Measurements from ENCODE around the gene SPTBN5.

The SPTBN5 gene

GRCh38 chr15:41809121-41809520 is 84.7 kb downstream of the SPTBN5 start:
- no peak for DNase-seq (ENCODE audit: low read depth in 1 of 2, low spot score in 1 of 2)

DNA sequence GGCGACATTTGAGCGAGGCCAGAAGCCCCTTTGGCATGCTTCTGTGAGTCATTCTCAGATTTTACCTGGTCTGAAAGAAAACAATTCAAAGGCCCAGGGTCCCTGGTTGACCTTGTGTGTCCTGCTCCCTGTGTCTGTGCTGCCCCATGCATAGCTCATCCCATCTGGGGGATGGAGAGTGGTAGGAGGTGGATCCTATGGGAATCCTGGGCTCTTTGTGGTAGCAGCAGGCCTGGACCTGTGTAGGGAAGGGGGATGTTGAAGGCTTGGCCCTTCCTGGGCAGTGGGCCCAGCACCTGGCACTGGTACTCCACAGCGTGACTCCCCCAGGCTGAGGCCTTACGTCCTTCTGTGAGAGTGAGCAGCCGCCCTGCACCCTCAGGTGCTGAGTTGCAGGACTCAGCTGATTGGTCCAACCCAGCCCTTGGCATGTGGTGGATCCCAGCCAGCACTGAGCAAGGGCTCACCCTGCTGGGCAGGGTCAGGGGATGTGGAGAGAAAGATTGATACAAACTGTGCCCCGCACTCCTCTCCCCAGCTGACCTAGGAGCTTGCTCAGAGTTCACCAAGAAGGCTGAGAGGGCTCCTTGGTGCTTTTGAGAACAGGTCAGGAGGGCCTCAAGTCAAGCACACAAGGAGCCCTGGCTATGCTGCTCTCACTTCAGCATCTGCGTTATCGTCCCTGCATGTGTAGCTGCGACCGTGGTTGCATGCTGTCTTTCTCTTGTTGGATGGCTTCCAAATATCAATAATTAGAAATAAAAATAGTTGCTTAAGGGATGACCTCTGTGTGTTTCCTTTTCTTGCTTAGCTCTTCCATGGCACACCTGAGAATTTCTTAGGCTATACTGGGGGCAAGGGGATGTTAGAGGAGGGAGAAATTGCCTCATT is 87.3 kb downstream of the SPTBN5 start:
- DNase-seq (ENCODE audit: low read depth in 1 of 2, low spot score in 1 of 2), result no peak

DNA sequence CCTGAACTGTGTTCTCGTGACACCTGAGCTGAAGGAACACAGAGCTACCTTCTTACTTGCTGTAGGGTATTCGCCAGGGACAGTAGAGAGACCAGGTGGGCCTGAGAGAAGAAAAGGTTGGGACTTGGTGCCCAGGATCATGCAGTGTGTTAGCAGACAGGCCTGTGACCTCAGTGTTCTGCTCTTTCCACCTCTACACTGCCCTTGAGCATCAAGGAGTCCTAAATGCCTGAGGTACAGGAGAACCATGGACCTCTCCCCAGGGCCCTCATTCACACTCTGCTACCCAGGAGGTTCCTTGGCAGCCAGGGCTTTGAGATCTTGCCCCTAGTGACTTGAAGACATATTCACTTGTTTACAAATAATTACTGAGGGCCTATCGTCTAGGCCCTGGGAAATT is 88.1 kb downstream of the SPTBN5 start:
- no peak for DNase-seq (ENCODE audit: low read depth in 1 of 2, low spot score in 1 of 2)

DNA sequence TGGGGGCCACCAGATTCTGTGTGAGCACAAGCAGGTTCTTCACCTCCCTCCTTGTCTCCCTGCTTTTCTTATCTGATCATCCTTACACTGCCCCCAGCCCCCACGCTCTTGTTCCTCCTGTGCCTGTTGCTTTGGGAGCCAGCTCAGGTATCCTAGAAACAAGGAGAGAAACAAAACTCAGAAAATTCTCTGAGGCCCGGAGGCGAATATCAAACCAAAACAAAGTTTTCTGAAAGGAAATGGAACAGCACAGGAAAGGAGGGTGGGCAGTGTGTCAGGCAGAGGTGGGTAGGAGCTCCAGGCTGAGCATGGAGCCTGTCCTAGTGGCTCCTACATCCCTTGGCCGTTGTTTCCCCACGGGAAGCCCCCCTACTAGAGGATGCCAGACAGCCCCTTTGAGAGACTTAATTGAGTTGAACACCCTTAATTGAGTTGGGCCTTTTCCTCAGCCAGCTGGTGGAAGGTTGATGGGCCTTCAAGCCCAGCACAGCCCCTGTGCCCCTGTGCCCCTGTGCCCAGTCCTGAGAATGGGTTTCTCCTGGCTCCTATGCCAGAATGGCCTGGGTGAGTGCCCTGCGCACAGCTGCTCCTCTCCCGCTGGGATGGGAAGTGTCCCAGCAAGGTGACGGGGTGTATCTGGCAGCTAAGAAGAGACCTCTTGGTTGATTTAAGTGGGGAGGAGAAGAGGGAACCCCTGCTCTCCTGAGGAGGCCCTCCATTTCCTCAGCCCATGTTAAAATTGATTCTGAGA is 88.8 kb downstream of the SPTBN5 start:
- DNase-seq (ENCODE audit: low read depth in 1 of 2, low spot score in 1 of 2), result no peak

DNA sequence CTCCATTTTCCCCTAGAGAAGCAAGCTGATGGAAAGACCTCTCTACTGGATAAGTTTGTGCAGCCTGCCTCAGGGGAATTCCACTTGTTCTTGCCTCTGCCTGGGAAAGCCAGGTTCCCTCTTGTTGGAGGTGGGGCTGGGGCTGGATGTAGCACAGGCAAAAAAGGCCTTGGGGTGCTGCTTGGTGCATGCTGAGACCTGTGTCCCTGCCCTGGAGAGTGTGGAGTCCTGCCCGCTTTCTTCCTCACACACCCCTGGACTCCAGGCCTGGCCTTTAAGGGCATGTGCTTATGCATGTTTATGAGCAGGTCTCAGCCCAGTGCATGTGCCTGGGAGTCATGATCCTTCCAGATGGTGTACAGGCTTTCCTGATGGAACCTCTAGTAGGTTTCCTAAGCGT is 89.5 kb downstream of the SPTBN5 start:
- DNase-seq (ENCODE audit: low read depth in 1 of 2, low spot score in 1 of 2), result no peak

DNA sequence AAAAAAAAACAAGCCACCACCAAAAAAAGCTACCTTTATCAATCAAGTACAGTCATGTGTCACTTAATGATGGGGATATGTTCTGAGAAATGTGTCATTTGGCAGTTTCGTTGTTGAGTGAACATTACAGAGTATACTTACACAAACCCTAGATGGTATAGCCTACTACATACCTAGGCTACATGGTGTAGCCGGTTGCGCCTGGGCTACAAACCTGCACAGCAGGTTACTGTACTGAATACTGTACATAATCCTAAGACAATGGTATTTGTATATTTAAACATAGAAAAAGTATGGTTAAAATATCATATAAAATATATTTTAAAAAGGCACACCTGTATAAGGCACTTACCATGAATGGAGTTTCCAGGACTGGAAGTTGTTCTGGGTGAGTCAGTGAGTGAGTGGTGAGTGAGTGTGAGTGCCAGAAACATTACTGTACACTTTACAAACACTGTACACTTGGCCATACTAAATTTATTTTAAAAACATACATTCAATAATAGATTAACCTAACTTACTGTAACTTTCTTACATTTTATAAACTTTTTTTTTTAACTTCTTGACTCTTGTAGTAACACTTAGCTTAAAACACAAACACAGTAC is 91.9 kb downstream of the SPTBN5 start:
- DNase-seq (ENCODE audit: low read depth in 1 of 2, low spot score in 1 of 2), result no peak

DNA sequence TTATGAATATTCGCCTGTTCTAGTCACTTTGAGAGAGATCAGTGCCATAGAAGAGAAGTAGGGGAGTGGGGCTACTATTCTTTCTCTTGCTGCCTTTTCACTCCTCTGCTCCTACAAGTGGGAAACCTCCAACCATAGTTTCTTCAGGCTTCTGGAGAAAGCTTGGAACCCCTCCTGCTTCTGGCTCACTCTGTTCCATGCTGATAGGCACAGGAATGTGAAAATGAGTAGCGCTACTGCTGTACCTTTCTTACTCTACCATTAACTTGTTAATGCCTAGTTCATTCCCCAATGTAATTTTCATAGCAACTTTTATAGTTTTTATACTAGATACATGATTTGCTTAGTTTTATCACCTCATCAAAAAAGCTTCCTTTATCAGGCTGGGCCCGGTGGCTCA is 92.7 kb downstream of the SPTBN5 start:
- DNase-seq (ENCODE audit: low read depth in 1 of 2, low spot score in 1 of 2), result no peak

GRCh38 chr15:41799488-41799805 is 94.4 kb downstream of the SPTBN5 start:
- DNase-seq (ENCODE audit: low read depth in 1 of 2, low spot score in 1 of 2), result no peak

- no peak for DNase-seq (ENCODE audit: low read depth in 1 of 2, low spot score in 1 of 2)
Observed at GRCh38 chr15:41798607-41799487, 95.0 kb downstream of the SPTBN5 start.
